DMS79 (cell line): ENCODE measurements around the gene ACAT2.
A peak's percentile ranks its signal among the peaks of the same experiment; 100 is the strongest.
"Not testable (repeated sequence)": the region's sequence is repeated elsewhere in the genome, so short reads cannot be mapped to it uniquely, and the experiment has no call there.

Experiments
- DNase-seq: peaks from one replicate; lab custom pipeline; 2025; lab: John Stamatoyannopoulos, UW

ACAT2 gene

DNA sequence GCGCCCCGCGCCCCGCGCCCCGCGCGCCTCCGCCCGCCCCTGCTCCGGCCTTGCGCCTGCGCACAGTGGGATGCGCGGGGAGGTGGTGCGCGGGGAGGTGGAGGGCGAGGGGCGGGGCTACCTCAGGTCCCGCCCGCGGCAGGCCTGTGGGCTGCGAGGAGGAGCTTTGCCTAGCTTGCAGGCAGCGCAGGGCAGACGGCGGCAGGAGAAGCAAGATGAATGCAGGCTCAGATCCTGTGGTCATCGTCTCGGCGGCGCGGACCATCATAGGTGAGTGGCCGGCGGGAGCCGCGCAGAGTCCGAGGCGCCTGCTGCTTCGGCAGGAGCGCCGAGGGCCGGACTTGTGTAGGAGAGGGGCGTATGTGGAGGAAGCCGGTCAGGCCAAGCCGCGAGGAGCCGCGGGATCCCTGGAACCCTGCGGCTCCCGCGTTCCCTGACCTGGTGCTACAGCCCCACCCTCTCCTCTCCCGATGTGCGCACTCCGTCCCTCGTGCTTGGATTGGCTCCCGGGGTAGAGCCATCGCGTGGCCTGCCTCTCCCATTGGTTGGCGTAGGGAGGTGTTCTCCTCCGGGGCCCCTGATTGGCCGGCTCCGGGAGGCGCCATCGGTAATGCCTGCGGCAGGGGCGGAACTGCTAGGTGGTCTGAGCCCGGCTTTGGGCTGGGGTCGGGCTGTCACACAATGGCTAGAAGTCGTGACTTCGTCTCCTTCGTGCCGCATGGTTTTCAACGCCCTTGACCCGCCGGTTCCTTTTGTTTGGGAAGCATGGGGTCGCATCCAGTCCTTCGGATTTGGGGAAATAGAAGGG lies at the start of gene ACAT2:
Gene ACAT2, plus strand, starts transcription at position 173 of the 808 bp plus-strand sequence. Its CDS starts 43 bp downstream, at position 216.
- peak; percentile 94 for DNase-seq

DNA sequence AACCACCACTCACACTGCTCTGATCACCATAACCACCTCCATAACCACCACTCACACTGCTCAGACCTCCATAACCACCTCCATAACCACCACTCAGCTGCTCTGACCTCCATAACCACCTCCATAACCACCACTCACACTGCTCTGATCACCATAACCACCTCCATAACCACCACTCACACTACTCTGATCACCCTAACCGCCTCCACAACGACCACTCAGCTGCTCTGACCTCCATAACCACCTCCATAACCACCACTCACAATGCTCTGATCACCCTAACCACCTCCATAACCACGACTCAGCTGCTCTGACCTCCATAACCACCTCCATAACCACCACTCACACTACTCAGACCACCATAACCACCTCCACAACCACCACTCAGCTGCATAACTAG lies 49.5 kb upstream of the ACAT2 start:
- DNase-seq, result not testable (repeated sequence)

GRCh38 chr6:159713984-159714383 lies 47.9 kb upstream of the ACAT2 start:
- DNase-seq, result no peak

GRCh38 chr6:159714404-159714803 lies 47.4 kb upstream of the ACAT2 start:
- DNase-seq, result no peak

DNA sequence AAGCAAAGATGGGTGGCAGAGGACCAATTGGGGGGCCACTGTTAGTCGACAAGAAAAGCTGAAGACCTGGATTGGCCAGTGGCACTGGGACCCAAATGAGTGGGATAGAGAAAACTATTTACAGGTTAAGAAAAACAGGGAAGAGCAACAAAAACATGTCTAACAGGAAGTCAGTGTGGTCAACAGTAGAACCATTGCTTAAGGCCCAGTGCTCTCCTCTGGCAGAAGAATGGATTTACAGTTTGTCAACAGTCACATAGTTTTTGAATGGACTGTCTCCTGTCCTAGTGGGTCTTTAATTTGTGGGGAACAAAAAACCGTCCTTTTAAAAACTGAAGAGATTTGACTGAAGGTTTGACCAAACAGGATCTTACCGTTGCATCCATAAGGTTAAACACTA lies 46.7 kb upstream of the ACAT2 start:
- DNase-seq, result no peak

DNA sequence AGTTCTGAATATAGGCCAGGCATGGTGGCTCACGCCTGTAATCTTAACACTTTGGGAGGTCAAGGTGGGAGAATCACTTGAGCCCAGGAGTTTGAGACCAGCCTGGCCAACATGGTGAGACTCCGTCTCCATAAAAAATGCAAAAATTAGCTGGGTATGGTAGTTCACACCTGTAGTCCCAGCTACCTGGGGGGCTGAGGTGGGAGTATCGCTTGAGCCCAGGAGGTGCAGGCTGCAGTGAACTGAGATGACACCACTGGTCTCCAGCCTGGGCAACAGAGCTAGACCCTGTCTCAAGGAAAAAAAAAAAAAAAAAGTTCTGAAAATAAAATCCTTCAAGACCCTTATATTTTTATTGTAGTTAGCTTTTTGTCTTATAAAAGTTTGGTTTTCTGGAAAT lies 46.2 kb upstream of the ACAT2 start:
- no peak for DNase-seq

DNA sequence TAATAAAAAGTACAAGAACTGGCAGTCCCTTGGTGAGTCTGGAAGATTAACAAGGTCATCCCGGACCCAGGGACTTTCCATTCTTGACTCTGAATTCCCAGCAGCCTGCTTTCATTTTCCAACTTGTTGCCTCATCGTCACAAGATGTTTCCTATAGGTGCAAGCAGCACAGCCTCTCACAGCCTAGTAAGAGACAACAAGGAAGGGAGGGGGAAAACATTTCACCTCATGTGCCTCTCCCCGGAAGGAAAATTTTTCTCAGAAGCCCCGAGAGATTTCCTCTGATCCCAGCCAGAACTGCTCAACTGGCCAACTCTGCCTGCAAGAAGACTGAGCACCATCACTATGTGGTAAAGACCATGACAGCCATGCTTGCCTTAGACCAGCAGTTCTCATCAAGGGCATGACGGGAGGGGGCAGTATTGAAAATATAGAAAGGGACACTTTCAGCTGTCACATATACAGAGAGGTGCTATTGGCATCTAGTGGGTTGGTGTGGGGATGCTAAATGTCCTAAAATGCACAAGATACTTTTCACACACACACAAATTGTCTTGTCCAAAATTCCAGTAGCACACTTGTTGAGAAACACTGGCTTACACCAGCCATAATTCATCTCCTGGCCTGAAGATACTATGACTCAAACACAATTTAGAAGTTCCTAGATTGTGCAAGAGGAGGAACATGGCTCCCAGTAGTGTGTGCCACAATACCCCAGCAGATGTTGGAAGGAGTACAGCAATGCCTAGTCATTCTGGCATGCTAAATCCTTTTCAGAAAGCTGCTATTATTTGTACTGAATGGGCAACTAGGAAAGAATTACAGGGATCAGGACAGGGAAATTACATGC lies 45.4 kb upstream of the ACAT2 start:
- DNase-seq, result no peak

DNA sequence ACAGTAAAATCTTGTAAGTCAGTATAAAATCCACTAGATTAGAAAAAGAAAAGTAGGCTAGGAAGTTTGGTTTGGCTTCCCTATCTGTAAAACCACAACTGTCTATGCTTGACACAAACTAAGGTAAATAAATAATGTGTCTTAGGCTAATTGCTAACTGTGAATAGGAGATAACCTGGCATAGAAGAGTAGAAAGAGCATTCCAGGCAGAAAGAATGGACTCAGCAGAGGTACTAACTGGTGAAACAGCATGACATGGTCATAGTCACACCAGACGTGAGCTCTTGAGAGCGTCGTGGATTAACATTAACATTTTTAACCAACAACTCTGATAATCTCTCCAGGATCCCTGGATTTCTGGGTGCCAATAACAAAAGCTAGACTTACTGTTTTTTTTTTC lies 43.2 kb upstream of the ACAT2 start:
- DNase-seq, result no peak

- no peak for DNase-seq
Observed at GRCh38 chr6:159719287-159719686, 42.6 kb upstream of the ACAT2 start.

DNA sequence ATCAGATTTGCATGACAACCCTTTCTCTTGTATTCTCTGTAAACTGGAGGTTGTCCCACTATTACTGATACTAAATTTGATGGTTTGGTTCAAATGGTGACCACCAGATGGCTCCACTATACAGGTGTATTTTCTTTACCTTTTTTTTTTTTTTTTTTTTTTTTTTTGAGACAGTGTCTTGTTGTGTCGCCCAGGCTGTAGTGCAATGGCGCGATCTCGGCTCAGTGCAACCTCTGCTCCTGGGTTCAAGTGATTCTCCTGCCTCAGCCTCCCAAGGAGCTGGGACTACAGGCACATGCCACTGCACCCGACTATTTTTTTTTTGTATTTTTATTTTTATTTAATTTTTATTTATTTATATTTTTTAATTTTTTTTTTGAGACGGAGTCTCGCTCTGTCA lies 41.1 kb upstream of the ACAT2 start:
- peak; percentile 11 for DNase-seq

DNA sequence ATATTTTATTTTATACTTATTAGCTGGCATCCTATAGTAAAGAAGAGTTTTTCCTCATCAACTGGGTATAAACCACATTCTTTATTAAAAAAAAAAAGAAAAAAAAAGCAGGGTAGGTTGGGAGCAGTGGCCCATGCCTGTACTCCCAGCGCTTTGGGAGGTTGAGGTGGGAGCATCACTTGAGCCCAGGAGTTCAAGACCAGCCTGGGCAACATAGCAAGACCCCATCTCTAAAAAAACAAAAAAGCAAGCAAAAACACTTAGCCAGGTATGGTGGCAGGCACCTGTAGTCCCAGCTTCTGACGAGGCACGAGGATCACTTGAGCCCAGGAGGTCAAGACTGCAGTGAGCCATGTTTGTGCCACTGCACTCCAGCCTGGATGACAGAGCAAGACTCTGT lies 39.9 kb upstream of the ACAT2 start:
- not testable (repeated sequence) for DNase-seq

DNA sequence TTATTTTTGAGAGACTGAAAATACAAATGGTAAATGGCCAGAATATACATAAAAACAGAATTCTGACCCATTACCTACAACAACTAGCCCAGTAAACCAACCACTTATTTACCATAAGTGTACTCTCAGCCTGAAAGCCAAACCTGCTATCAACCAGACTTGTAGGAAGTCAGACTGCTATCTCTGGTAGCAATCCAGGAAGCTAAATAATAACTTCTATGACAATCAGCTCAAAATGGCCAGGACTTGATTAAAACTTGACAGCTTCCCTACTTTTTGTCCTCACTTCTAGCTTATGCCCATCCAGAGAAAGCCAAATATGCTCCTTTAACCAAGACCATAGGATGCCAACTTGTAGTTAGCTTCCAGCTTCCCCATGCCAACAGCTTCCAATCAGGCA lies 39.2 kb upstream of the ACAT2 start:
- DNase-seq, result no peak

DNA sequence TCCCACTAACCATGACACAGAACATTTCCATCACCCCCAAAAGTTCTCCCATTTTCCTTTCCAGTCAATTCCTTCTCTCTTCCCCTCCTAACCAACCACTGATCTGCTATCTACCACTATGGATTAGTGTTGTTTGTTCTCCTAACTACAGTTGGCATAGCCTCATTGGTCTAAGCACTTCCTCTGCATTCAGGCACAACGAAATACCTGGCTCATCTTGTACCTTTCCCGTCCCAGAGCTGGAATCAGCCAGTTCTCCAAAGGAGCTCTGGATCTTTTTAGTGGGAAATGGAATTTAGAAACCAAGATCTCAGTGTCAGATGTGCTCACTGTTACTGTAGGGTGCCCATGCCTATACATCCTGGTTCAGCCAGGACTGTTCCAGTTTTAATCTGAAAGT lies 38.6 kb upstream of the ACAT2 start:
- DNase-seq, result no peak

DNA sequence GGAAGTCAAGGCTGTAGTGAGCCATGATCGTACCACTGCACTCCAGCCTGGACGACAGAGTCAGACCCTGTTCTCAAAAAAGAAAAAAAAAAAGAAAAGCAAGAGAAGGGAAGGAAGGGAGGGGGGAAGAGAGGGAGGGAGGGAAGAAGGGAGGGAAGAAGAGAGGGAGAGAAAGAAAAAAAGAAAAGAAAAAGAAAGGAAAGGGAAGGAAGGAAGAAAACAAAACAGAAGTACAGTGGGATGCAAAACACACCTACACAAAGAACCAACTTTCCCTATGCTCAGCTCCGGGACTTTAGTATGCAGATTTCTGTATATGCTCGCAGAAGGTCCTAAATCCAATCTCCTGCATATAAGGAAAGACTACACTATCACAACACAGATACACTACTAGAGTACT lies 37.1 kb upstream of the ACAT2 start:
- DNase-seq, result no peak

DNA sequence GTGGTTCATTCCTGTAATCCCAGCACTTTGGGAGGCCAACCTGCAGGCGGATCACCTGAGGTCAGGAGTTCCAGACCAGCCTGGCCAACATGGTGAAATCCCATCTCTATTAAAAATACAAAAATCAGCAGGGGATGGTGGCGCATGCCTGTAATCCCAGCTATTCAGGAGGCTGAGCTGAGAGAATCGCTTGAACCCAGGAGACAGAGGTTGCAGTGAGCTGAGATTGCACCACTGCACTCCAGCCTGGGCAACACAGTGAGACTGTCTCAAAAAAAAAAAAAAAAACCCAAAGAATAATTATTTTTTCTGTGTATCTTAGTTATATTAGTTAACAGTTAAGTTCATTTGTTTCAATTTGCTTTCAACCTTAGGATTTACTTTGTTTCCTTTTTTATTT lies 36.6 kb upstream of the ACAT2 start:
- DNase-seq, result not testable (repeated sequence)

DNA sequence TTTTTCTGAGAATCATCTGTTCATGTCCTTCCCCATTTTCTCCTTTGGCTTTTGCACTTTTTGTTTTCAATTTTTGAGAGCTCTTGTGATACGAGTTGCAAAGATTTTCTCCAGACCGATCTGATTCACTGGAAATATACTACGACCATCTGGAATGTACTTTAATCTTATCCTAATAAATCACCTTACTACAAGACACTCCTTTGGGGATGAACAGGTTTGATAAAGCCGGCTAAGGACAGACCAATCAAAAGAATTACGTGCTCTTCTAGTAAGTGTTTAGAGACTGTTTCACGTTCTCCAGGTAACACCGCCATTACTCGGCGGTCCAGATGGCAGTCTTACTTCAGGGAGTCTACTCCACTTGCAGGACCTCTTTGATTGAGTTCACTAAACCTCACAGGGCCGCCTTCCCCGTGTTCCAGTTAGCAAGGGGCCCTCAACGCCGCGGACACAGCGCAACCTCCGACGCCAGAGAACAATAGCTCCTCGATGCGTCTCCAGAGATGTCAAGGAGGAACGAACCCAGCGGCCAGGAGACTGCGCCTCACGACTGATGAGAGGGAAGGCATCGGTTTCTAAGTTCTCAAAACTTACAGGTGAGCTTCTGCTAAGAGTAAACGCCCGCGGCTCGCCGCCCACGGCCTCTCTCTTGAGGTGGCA lies 35.5 kb upstream of the ACAT2 start:
- peak; percentile 85 for DNase-seq

DNA sequence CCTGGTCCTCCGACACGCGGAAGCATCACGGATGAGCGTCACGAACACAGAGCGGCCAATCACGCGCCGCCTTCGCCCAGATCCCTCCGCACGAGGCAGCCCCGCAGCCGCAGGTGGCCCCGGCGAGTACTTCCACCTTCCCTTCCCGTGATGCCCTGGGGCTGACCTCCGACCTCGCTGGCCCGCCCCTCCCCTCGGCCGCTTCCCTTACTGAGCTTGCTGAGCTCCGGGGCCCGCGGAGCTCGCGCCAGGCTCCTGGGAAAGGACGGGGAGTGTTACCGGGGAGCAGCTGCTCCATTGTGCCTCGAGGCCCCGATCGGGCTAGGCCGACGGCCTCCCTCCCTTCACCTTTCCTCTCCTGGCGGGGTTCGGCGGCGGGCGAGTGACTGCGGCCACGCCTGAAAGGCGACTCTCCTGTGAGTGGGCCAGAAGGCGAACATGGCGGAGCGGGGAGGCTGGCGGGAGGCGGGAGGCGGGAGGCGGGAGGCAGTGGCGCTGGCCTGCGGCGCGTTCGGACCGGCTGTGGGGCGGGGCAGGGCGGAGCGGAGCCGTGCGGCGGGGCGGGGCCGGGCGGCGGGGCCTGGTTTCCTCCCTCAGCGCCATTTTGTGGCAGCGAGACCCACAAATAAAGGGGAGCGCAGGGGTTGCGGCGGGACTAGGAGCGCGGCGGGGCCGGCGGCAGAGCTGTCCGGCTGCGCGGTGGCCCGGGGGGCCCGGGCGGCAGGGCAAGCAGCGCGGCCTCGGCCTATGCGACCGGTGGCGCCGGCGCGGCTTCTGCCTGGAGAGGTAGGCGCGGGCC lies 34.7 kb upstream of the ACAT2 start, which contains the start of gene WTAP:
Gene WTAP, plus strand, starts transcription at position 589 of the 799 bp plus-strand sequence. CDS start 8,760 bp downstream, outside the sequence.
- peak; percentile 93 for DNase-seq

DNA sequence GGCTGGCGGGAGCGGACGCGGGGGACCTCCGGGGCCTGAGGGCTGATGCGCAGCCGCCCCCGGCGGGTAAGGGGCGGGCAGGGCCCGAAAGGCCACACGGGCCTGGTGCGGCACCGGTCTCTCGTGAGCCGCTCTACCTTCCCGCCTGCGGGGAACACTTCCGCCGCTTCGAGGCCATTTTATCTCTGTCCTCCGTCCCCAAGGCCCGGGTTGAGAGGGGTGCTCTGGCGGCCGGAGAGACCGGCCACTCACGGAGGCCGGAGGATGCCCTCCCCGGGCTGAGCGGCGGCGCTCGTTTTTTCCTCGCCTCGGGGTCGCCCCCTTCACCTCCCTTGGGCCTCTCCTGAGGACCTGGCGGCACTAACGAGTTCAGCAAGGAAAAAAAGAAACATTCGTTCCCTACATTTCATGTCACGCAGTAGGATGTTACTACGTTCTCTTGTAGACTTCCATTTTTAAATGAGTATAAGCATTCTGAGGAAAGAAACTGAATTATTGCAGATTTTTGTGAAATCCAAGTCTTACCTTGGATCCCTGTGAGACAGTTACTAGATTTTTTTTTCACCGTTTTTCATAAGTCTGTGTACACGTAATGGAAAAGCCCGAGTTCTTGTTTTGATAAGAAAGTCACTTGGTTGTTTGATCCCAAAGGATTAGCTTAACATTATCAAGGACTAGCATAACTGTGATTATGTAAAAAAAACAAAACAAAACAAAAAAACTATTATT lies 34.0 kb upstream of the ACAT2 start:
- peak; percentile 51 for DNase-seq

DNA sequence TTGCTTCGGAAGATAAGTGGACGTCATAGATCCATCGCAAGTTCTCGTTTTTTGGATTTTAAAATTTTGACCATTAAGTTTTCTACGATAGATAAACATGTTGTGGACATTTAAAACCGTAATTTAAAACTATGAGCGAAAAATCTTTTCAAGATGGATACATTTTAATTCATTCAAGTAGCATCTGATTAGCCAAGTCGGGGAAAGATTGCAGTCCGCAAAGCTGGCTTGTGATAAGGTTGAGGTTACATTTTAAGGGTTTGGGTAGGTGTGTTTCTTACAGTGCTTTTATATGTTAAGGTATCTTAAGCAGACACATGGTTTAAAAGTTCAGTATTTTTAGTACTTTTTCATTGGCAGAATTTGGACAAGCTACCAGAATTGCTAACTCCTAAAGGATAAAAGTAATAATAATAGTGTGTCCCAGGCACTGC lies 33.3 kb upstream of the ACAT2 start:
- DNase-seq, result no peak

DNA sequence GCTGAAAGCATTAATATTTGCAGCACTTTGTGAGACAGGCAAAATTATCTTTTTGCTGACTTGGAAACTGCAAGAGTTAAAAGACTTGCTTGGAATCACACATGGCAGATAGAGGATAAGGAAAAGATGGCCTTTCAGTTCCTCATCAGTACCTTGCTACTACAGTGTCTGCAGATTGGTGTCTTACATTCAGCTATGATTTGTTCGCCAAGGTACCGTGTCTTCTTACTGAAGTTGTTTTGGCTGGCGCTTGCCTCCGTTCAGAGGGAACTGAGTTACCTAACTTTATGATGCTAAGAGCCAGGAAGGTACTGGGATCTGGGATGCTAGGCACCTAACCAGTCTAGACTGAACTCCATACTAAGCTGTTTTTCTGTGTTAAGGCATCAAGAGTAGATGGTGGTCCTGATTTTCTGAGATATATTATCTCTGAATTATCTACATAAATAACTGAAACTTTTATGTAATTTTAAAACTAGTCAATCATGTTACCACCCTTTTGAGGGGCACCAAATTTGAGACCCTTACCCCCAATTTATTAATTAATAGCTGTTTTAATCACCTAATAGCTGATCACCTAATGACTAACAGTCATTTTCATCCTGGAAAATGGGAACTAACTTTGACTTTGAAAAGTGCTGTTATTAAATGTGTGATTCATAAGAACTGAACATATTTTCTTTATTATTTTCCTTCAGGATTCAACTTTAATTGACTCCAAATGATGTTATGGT lies 32.1 kb upstream of the ACAT2 start:
- DNase-seq, result no peak
